GM12874 (cell line): ENCODE measurements around the gene NUDCD3.

Source experiments
- CTCF ChIP-seq: IDR thresholded peaks from 2 replicates; pipeline ENCODE4 v1.5.1; 2011; ENCODE audit warnings: low read depth, mild to moderate bottlenecking, control low read depth, low read length, moderate library complexity; ENCODE audit not compliant: insufficient read depth

The NUDCD3 gene

GRCh38 chr7:44401692-44402091, 88.8 kb downstream of the NUDCD3 start:
- TF ChIP-seq CTCF: no peak

GRCh38 chr7:44400033-44400511, 90.4 kb downstream of the NUDCD3 start:
- no peak for TF ChIP-seq CTCF

GRCh38 chr7:44398953-44399574, 91.4 kb downstream of the NUDCD3 start:
- TF ChIP-seq CTCF: no peak

- no peak for TF ChIP-seq CTCF
These were observed 91.9 kb downstream of the NUDCD3 start for GRCh38 chr7:44398511-44398911.

DNA sequence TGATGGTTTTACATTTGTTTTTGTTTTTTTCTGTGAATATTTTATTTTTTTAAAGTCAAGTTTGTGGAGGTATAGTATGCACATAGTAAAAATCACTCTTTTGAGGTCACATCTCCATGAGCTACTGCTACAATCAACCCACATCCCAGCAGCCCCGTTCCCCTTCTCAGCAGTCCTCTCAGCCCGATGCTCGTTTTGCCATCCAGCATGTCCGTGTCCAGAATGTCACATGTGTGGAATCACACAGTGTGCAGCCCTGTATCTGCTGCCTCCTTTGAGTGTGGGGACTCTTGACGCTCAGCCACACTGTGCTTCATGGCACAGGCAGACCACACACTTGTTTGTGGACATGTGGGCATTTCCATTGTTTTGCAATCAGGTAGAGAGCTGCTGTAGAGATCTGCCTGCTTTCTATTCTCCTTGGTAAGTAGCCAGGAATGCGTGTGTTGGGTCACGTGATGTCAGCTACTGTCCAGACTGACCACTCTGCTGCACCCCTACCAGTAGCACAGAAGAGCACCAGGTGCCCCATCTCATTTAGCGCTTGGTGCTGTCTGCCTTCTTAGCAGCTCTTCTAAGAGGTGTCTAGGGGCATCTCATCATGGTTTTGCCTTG, 93.4 kb downstream of the NUDCD3 start:
- no peak for TF ChIP-seq CTCF

DNA sequence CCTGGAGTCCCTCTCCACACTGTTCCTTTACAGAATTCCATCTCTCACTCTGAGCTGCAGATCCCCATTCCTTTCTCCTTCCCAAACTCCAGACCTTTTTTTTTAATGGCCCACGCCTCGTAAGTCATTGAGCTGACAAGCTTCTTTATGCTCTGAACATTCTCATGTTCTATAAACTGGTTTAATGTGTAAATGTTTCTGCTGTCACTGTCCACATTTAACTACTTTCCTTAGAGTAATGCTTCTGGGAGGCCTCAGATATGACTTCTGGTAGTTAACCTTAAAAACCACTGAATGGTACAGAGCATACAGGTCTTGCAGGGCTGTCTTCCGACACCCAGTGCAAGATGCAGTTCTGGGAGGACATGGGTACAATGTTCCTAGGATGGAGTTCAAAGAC, 94.0 kb downstream of the NUDCD3 start:
- no peak for TF ChIP-seq CTCF

GRCh38 chr7:44395067-44395466, 95.4 kb downstream of the NUDCD3 start:
- no peak for TF ChIP-seq CTCF
